Activated CD8-positive, alpha-beta memory T cell treated with anti-CD3 and anti-CD28 coated beads, Interleukin-2, amount 50 U/mL, for 24 hours (primary cell): ENCODE measurements around the gene GJD3.

Source experiments
- DNase-seq: peaks from one replicate; pipeline ENCODE4 v3.0.0-alpha.2; 2020; ENCODE audit errors: extremely low read depth

Gene GJD3

DNA sequence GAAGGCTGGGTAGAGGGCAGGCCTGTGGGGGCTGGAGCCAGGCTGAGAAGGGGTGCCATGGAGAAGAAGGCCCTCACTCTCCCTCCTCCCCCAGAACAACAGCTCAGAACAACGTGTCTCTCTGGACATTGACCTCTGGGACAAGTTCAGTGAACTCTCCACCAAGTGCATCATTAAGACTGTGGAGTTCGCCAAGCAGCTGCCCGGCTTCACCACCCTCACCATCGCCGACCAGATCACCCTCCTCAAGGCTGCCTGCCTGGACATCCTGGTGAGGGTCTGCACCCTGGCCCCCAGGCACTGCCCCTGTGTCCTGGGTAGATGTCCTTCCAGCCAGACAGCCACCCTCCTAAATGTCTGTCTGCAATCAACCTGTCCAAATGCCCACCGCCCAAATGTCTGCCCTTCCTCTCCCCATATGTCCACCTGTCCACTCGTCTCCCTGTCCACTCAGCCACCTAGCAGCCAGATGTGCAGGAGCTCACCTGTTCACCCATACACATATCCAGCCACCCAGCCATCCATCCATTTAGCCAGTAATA lies 12.2 kb downstream of the GJD3 start:
- no peak for DNase-seq

DNA sequence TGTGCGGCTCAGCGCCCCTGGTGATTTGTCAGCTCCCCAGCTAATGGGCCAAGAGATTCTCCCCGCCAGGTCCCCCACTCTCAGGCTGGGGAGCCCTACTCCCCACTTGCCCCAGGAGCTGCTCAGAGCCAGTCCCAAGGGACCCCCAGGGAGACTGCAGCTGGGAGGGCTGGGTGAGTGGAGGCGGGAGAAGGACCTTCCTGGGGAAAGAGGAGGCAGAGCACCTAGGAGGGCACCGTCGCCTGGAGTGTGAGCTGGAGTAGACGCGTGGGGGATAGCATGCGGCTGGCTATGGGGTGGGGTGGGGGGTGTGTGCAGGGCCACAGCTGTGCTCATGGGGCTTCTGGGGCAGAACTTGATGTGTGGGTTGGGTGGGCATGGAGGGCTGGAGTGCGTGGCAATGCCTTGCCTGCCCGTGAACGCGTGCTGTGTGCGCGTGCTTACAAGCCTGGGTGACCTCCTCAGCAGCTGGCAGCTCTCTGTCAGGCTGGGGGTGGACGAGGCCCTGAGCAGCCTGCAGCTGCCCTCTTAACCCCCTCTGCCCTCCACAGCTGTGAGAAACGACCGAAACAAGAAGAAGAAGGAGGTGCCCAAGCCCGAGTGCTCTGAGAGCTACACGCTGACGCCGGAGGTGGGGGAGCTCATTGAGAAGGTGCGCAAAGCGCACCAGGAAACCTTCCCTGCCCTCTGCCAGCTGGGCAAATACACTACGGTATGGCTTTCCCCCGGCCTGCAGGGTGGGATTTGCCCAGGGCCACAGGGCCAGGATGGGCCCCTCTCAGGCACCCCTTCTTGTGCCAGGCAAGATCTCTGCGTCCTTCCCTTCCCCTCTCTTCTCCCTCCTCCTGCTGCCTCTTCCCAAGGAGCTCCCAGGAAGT lies 12.9 kb downstream of the GJD3 start:
- DNase-seq: no peak

DNA sequence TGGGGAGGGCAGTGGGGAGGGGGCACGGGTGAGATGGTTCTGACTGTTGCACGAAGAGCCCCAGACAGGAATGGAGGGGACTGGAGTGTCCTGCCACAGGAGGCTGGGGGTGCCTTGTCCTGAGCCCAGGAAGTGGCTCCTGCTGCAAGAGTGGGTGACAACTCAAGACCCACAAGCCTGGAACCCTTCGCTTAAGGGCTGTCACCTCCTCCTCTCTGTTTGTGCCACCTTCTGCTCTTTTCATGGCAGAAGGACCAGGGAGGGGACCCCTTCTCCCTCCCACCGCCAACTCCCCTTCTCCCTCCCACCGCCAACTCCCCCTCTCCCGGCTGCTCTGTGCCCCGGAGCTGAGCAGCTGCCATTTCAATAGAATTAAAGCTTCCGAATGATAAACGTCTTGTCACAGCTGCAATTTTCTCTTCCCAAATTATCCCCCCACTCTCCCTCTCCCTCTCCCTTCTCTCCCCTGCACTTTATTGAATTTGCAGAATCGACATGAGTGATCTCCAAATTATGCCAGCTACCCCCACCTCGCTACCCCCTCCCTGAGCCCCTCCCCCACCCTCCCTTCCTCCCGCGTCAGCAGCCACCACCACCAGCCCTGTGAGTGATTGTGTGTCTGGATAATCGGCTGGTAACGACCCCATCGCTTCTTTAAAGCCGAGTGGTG lies 13.7 kb downstream of the GJD3 start:
- no peak for DNase-seq

DNA sequence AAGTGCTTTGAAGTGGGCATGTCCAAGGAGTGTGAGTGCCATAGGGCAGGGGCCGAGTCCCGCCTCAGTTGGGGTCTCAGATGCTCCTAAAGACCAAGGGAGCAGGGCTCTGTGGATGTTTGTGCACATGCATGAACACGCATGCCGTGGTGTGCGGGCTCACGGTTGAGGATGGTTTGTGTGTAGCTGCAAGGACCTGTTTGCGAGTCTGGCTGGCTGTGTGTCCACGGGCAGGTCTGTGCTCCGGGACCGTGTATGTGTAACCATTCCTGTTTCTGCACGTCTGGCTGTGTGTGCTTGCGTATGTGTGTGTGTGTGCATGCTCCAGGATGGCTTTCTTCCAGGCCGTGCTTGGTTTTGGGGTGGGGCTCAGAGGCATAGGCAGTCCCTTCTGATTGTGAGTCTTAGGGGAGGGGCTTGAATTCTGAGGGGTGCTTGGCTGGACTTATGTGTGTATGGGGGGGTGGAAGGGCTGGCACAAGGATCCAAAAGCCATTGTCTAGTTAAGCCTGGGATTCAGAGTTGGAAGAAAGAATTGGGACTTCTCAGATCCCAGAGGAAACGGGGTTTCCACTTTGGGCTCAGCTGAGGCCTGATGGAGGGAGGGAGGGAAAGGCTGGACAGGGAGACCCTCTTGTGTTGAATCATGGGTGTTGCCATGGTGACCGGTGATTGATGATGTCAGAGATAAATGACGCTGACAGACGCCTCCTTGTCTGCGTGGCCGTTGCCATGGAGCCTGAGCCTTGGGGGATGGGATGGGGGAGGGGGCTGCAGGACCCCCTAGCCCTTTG lies 14.4 kb downstream of the GJD3 start:
- DNase-seq: no peak

DNA sequence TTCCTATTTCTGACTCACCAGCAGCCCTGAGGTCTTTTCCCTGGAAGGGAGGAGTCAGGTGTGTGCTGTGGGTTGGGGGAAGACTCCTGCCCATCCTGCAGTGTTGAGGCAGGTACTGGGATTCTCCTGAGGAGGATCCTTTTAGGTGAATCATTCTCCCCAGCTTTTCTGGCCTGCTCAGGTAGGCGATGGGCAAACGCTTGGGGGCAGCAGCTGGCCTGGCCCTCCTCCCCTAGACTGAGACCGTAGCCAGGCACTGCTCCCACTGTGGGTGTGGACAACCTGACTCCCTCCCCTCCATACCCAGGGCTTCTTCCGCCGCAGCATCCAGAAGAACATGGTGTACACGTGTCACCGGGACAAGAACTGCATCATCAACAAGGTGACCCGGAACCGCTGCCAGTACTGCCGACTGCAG lies 15.1 kb downstream of the GJD3 start:
- no peak for DNase-seq

DNA sequence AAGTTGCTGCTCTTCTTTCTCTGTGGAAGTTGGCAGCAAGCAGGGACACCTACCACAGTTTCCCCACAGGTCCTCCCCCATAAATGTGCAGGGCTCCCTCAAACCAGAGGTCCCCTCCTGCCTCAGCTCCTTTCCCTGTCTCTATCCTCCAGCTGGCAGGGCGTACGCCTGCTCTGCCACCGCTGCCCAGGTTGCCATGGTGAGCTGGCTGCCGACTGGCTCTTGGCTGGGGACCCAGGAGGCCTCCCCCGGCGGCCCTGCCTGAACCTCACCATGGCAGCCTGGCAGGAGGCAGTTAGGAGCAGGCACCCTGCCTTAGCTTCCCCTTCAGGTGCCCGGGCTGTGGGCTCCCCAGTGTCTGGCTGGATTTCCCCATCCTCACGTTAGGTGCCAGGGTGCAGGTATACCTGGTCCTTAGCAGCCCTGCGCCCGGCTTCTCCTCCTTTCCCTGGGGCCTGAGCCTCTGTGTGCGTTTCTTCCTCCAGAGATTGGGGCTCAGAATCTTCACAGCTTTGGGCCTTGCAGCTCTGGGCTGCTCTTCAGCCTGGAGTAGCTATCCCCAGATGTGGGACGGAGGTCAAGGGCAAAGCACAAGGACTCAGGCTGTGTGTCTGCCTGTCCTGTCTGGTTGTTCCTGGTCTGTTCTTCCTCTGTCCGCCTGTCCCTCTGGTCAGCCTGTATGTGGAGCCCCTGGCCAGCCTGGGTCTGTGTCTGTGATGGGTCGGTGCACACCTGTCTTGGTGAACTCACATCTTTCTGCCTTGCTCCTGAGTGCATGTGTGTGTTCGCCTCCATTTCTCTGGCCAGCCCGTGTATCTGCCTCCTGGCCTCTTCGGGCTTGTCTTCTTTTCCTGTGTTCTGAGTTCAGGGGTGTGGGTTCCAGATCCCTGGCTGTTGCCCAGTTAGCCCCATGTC lies 15.7 kb downstream of the GJD3 start:
- no peak for DNase-seq

DNA sequence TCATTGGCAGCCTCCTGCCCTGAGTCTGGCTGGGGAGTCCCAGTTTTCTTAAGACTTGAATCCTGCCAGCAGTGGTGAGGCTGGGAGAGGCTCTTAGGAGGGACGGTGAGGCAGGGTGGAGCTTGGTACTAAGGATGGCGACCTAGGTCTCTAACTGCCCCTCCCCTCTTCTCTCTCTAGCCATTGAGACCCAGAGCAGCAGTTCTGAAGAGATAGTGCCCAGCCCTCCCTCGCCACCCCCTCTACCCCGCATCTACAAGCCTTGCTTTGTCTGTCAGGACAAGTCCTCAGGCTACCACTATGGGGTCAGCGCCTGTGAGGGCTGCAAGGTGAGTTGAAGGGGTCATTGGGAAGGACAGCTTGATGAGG lies 16.4 kb downstream of the GJD3 start:
- no peak for DNase-seq

DNA sequence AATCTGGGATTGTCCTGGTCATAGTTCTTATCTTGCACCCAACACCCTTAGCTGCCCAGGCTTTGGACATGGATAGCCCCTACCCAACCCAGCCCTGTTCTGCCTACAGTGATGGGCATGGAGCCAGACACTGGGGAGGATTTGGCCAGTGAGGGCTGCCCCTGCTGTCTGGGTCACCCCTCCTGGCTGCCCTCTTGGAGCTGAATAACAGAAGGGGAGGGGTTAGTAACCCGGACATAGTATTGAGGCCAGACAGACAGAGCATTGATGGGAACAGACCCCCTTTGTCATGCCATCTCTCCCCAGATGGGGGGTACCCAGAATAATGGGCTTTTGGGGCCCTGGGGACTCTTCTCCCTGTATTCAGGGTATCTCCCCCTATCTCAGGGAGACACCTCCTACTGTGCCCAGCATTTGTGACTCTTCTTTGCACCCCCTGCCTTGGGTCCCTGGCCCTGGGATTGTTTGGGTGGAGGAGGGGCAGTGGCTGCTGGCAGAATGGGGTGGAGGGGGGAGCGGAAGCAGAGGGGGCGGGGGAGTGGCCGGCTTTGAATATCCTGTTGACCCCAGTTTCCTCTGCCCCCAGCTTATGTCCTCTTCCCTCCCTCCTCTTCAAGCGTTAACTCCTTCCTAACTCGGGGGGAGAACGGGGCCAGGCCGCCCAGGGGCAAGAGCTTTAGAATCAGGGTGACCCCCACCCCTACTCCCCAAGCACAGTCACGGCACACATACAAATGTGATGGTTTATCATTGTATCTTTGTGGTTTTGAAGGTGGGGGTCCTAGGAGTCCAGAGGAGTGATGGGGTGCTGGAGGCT lies 17.0 kb downstream of the GJD3 start:
- no peak for DNase-seq

DNA sequence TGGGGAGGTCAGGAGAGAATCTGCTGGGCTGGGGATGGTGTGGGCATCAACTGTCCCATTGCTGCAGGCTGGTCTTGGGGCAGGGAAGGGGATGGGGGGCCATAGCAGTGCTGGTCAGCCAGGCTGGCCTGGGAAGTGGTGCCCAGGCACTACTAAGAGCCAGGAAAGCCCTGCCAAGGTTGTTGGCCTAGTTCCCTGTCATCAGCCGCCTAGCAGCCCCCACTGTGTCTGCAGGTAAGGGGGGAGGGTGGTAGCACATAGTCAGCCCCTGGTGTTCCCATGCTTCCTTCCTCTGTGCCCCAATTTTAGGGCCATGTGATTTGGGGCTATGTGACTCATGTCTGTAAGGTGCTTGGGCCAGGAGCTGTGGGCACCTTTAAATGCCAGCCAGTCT lies 17.8 kb downstream of the GJD3 start:
- no peak for DNase-seq

DNA sequence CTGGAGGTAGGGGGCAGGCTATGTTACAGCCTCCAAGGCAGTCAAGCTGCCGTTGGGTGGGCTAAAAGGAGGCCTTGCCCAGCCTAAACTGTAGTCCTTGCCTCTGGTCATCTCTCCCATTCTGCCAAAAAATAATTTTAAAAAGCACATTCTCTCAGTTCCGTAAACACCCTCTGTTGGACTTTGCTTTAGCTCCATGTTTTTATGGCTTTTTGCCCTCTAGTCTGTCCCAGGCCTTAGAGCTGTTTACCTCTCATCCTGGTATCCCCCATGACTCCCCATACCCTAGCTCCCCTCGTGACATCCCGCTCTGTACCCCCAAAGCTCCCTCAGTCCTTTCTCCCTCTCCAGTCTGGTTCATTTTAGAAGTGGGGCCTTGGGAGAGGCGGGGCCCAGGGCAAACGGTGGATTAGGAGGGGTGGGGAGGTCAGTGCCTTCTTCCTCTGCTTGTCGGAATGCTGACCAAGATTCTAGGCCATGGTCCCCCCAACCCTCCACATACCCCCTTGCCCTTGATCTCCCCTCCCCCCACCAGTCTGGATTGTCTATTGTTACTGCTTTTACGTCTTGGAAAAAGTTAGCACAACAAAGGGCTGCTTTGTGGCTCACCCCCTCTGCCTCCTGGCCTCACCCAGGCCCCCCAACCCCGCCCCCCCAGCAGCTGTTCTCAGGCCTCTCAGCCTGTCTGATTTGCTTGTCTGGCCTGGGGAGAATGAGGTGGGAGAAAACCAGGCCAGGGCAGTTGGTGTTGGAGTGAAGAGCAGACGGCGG lies 18.4 kb downstream of the GJD3 start:
- DNase-seq: no peak

DNA sequence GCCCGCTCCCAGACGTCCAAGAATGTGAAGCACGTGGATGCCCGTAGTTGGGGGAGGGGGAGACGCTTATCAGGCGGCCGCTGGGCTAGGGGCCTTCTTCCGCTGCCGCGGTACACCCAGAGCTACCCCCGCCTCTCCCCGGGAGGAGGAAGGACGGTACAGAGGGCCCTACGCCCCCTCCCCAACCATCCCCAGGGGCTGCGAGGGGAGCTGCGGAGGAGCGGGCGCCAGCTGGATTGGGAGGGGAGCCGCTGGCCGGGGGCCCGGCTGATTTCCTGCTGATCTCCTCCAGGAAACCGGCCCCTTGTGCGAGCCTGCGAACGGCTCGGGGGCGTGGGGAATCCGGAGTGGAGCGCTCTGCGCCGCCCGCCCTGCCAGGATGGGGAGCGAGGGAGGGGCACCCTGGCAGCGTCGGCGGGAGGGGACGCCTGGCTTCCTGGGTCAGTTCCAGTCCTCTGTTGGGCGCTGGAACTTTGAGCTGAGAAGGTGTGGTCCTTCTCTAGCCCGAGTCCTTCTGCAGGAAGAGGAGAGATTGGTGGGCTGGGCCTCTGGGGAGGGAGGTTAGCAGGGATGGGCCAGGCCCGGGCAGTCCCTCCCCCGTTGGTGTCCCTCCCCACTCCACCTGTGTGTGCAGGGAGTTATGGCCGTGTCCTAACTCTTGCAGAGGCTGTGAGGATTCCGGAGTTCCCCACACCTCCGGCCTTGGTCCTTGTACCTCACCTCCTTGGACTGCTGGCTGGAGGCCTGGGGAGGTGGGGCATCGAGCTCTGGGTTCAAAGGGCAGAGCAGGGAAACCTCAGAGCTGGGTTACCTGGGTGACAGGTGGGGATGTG lies 19.2 kb downstream of the GJD3 start:
- no peak for DNase-seq

DNA sequence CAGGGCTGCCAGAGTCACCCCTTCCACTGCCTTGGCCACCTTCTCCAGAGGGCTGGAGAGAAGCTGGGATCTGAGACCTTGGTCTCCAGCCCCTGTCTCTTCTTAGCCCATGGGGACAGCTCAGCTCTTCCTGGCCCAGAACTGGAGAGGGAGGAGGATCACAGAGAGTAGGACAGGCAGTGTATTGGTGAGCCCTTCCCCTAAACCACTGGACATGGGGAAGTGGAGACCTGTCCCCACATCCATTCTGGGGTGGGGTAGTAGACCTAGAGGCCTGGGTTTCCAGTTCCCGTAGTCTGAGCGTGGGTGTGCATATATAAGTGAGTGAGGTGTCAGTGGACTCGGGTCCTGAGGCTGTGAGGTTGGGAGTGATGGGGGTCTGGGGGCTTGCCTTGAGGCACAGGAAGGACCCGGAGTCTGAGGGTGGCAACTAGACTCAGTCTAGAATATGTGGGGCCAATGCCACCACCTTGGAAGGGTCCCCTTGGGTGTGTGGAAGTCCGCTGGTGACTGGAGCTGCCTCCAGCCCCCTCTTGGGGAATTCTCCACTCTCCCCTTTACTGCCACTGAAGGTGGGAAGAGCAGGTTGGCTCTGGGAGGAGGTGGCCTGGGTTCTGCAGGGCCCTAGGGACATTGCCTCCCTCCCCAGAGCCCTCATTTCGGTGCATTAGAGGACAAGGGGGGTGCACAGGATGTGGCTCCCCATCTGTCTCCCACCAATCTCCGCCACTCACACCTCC lies 19.9 kb downstream of the GJD3 start:
- DNase-seq: no peak

DNA sequence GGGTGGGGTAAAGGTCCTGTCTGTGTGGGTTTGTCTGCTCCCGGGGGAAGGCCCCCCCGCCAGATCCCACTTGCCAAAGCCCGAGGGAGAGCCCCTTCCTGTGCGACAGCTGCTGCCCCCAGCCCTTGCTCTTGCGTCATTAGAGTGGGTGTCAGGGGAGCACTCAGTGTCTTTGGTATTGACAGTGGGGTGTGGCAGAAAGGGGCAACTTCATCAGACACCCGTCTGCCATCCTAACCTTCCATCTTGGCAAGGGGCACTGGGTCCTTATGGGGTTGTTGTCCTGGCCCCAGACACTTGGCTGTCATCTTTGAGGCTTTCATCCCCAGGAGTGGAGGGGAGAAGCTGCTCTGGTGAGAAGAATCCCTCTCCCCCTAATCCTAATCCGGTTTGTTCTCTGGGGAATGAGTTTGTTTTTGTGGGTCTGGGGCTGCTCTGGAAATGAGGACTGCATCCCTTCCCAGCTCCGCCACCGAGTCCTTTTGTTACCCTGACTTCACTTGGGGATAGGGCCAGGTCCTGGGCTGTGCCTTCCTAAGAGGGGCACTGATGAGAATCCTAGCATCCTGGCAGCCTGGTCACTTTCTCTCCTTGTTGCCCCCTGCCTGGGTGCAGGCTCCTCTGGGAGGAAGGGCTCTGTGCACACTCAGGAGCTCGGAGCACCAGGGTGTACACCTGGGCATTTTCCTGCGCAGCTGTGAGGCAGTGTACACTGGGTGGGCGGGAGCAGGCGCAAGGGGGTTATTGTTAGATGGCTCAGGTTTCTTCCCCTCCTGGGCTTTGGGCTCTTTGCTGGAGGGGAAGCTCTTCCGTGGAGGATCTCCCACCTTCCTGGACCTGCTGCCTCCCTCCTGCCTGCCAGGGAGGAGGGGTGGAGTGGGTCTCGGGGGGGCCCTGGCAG lies 21.1 kb downstream of the GJD3 start:
- DNase-seq: no peak

DNA sequence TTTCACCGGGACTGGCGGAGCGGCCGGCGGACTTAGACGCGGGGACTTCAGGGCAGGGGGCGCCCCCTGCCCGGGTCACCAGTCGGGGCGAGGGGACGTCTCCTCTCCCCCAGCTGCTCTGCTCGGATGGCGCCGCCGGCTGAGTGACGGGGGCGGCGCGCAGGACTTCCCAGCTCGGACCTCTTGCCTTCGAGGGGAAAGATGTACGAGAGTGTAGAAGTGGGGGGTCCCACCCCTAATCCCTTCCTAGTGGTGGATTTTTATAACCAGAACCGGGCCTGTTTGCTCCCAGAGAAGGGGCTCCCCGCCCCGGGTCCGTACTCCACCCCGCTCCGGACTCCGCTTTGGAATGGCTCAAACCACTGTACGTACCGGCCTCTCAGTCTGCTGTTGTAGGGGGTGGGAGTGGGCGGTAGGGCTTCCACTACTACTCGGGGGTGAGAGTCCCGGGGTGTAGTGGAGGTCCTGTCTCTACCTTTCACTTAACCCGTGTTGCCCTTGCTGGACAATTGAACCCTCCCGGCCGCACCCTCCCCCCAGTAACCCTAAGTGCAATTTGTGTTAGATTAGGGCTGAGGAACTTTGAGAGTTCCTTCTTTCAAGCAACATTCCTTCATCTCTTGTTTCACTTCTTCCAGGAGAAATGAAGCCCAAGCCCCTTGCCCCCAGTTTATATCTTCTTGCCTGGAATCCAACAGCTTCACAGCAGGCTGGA lies 21.9 kb downstream of the GJD3 start:
- no peak for DNase-seq

DNA sequence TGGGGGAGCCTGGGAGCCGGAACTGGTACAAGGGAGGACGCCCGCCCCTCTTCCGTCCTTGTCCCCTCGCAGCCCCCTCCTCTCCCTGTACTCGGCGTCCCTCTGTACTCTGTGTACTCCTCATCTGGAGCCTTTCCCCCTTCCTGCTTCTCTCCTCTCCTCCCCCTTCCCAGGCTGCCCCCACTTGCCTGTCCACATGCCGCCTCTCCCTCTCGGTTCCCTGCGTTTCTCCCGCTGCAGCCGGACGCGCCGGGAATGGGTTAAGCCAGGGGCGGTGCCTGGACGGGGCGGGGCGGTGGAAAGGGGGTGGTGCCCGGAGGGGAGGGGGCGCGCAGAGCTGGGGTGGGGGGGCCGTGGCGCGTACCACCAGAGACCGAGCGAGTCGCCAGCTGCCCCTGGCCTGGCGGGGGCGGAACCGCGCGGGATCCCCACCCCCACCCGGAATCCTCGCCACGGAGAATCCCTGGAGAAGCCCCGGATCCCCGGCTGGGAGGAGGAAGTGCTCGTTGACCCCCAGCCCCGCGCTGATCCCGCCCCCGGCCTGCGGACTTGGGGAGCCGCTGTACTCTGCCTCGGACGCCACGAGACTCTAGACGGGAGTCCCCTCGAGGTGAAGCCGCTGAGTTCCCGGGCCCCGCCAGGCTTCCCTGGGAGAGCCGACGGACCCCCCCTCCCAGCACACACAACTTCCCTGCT lies 22.6 kb downstream of the GJD3 start:
- no peak for DNase-seq
